ENCODE results near the gene POLE. TPM values are rescaled to one million over a fixed set of nuclear protein-coding genes. Genes with fewer than 3 reads are reported as not detected.

The POLE gene
- total RNA-seq, 3 donors from 2014 or later = 36.5 to 51.5 (median 43.5) TPM

DNA sequence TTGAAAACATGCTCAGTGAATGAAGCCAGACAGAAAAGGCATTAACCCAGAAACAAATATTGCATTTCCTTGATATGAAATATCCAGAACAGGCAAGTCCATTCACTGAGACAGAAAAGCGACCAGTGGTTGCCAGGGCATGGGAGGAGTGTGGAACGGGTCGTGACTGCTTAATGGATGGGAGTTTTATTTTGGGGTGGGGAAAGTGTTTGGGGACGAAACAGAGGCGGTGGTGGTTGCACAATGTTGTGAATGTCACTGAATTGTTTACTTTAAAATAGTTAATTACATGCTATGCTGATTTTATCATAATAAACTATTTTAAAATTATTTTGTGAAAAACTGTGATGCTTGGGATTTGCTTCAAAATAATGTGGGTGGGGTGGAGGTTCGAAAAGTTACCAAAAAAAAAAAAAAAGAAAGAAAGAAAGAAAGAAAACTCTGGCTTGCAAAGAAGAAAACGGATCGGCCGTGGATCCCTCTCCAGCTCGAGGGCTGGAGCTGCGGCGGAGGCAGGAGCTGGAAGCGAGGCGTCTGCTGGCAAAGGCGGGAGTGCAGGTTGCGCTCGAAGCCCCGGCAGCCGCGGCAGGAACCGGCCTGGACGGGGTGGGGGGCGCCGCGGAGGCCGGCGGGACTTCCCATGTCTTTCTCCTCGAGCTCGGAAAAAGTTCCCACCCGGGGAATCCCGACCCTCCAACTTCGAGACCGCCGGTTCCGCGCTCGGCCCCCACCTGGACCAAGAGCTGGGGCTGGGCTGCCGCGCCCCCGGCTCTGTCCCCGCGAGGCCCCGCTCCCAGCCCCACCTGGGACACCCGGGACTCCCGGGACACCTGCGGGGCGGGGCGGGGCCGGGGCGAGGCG, 69.1 kb downstream of the POLE start:
- Histone ChIP-seq H3K27ac (no peak overlapping the region), H3K27me3 (peaks cover 12 to 55% of the 10 kb centered on the region in 2 donors), H3K36me3 (no peaks in the 10 kb centered on the region), H3K4me3 (peak overlapping the region in 2 of 3 donors; percentile 36 to 59), H3K4me1 (peaks cover 5 to 13% of the 10 kb centered on the region in 2 donors), H3K9me3 (peaks cover 10 to 17% of the 10 kb centered on the region in 2 donors)
- no peak for TF ChIP-seq POLR2A (IDR thresholded peaks at IDR 0.05)
- TF ChIP-seq POLR2AphosphoS5 (IDR thresholded peaks at IDR 0.05) = no peak
- TF ChIP-seq, protein P1, sequence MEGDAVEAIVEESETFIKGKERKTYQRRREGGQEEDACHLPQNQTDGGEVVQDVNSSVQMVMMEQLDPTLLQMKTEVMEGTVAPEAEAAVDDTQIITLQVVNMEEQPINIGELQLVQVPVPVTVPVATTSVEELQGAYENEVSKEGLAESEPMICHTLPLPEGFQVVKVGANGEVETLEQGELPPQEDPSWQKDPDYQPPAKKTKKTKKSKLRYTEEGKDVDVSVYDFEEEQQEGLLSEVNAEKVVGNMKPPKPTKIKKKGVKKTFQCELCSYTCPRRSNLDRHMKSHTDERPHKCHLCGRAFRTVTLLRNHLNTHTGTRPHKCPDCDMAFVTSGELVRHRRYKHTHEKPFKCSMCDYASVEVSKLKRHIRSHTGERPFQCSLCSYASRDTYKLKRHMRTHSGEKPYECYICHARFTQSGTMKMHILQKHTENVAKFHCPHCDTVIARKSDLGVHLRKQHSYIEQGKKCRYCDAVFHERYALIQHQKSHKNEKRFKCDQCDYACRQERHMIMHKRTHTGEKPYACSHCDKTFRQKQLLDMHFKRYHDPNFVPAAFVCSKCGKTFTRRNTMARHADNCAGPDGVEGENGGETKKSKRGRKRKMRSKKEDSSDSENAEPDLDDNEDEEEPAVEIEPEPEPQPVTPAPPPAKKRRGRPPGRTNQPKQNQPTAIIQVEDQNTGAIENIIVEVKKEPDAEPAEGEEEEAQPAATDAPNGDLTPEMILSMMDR (IDR thresholded peaks at IDR 0.05) = no peak
- intact Hi-C loops (cut with DNase I; ENCODE audit: low total_unique reads) = loop anchor here (10.0 kb wide), 1 partner anchor 203 kb away; no protein-coding TSS in a partner anchor
- no peak for DNase-seq (ENCODE audit: low spot score in 2 of 2)

DNA sequence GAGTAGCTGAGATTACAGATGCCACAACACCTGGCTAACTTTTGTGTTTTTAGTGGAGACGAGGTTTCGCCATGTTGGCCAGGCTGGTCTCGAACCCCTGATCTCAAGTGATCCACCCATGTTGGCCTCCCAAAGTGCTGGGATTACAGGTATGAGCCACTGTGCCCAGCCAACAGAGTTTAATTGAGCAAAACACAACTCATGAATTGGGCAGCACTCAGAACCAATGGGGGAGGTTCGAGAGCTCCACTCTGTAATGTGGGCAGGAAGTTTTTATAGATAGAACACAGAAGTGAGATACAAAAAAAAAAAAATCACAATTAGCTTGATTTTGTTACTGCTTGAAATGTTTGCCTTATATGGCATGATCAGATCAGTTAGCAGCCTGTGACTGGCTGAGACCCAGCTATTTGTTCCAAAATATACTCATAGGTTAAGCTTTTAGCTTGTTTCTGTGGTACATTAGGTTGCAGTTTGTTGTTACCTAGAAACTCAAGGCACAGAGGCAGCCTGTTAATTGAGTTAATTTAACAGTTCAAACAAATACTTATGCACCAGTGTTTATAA, 69.9 kb downstream of the POLE start:
- H3K27ac ChIP-seq = no peak overlapping the region

DNA sequence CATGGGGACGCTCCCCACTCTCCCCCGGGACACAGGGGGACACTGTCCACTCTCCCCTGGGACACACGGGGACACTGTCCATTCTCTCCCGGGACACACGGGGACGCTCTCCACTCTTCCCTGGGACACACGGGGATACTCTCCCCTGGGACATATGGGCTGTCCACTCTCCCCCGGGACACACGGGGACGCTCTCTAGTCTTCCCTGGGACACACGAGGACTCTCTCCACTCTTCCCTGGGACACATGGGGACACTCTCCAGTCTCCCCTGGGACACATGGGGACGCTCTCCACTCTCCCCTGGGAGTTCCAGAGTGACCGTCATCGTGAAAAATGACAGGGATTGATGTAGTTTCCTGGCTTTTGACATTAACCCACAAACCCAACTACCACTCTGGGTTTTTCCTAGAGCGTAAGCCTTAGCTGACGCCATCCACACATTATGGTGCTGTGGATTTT, 71.5 kb downstream of the POLE start:
- Histone ChIP-seq H3K27ac (no peak overlapping the region), H3K9me3 (peaks cover 19 to 20% of the 10 kb centered on the region in 2 donors), H3K4me3 (no peak overlapping the region), H3K36me3 (no peaks in the 10 kb centered on the region), H3K4me1 (peaks cover 0 to 4% of the 10 kb centered on the region in 2 donors), H3K27me3 (peaks cover 12 to 69% of the 10 kb centered on the region in 2 donors)
- intact Hi-C loops (cut with DNase I; ENCODE audit: low total_unique reads) = loop anchor here (10.0 kb wide), 1 partner anchor 201 kb away; no protein-coding TSS in a partner anchor
- no peak for DNase-seq (ENCODE audit: low spot score in 2 of 2)
- TF ChIP-seq POLR2A (IDR thresholded peaks at IDR 0.05) = no peak
- TF ChIP-seq, protein P1 (IDR thresholded peaks at IDR 0.05) = no peak
- no peak for TF ChIP-seq POLR2AphosphoS5 (IDR thresholded peaks at IDR 0.05)

More for the DNA sequence above, 69.9 kb downstream of the POLE start:
- DNase-seq (ENCODE audit: low spot score in 2 of 2) = no peak
- TF ChIP-seq POLR2A (IDR thresholded peaks at IDR 0.05) = no peak
- TF ChIP-seq, protein P1 (IDR thresholded peaks at IDR 0.05) = no peak
- TF ChIP-seq POLR2AphosphoS5 (IDR thresholded peaks at IDR 0.05) = no peak
- H3K4me1 ChIP-seq = peaks cover 4% of the 10 kb centered on the region in 2 donors
- intact Hi-C loops (cut with DNase I; ENCODE audit: low total_unique reads) = loop anchor here (10.0 kb wide), 1 partner anchor 202 kb away; no protein-coding TSS in a partner anchor
- peaks cover 10 to 17% of the 10 kb centered on the region in 2 donors for H3K9me3 ChIP-seq
- peaks cover 12 to 57% of the 10 kb centered on the region in 2 donors for H3K27me3 ChIP-seq
- no peak overlapping the region for H3K4me3 ChIP-seq
- no peaks in the 10 kb centered on the region for H3K36me3 ChIP-seq

DNA sequence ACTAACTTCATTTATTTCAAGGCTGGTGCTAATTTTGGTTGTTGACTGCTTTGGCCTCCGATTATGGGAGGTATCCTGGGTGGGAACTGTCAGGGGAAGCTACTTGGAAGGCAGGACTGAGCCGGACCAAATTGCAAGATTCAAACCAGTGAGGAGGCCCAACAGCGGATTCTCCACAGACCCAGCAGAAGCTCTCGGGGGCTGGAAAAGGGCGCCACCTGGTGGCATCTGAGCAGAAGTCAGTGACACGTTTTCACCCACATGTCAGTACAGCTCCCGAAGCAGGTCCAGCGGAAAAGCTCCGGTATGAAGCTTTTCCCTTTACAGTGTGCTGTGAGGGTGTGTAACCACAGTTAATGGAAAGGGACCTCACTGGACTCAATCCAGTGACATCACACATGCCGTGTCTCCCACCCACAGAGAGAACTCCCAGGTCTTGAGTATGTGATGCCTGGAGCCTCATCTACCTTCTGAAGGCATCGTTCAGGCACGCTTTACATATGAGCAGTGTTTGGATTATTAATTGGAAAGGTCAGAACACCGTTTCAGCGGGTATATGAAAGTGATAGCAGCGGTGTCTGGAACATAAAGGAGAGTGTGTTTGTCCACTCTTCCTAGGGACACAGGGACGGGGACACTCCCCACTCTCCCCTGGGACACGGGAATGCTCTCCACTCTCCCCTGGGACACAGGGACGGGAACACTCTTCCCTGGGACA, 72.1 kb downstream of the POLE start:
- Histone ChIP-seq H3K9me3 (peaks cover 19 to 20% of the 10 kb centered on the region in 2 donors), H3K4me1 (peaks cover 0 to 4% of the 10 kb centered on the region in 2 donors), H3K36me3 (no peaks in the 10 kb centered on the region), H3K27me3 (peaks cover 11 to 64% of the 10 kb centered on the region in 2 donors), H3K27ac (no peak overlapping the region), H3K4me3 (no peak overlapping the region)
- TF ChIP-seq, protein P1 (IDR thresholded peaks at IDR 0.05) = peak; percentile 58 to 80 (median 79)
- TF ChIP-seq POLR2A (IDR thresholded peaks at IDR 0.05) = no peak
- intact Hi-C loops (cut with DNase I; ENCODE audit: low total_unique reads) = loop anchor here (10.0 kb wide), 1 partner anchor 200 kb away; no protein-coding TSS in a partner anchor
- DNase-seq (ENCODE audit: low spot score in 2 of 2) = peak; percentile 65 to 87

Measured in breast epithelium (tissue), 4 donors.